GM20000 (cell line): ENCODE data around the gene ANKH.

Experiments
- DNase-seq: peaks from one replicate; pipeline ENCODE4 v3.0.0; 2012; ENCODE audit warnings: low spot score
- CTCF ChIP-seq: IDR thresholded peaks from 2 replicates; pipeline ENCODE4 v1.5.1; 2012; ENCODE audit warnings: mild to moderate bottlenecking, control low read depth; ENCODE audit errors: extremely low read depth, missing control alignments

ANKH gene

GRCh38 chr5:14660833-14661232 is 210.7 kb downstream of the ANKH start:
- TF ChIP-seq CTCF, result no peak
- DNase-seq, result no peak

- TF ChIP-seq CTCF, result no peak
- DNase-seq, result no peak
These were observed 211.6 kb downstream of the ANKH start for GRCh38 chr5:14659821-14660607.

GRCh38 chr5:14656898-14657297 is 214.7 kb downstream of the ANKH start:
- DNase-seq, result no peak
- TF ChIP-seq CTCF, result no peak

- no peak for TF ChIP-seq CTCF
- DNase-seq, result no peak
These were observed 216.3 kb downstream of the ANKH start for GRCh38 chr5:14655146-14655741.
